Amygdala (tissue), 56 donors: ENCODE measurements around the gene DSCAM.

ENCODE experiments used
- DNase-seq, 56 donors: peaks; one replicate each; lab custom pipeline; 2025; lab: John Stamatoyannopoulos, UW

The DSCAM gene

GRCh38 chr21:40678681-40679284, 168.2 kb downstream of the DSCAM start:
- DNase-seq: peak in 1 of 56 donors; percentile 1

GRCh38 chr21:40675017-40675416, 171.9 kb downstream of the DSCAM start:
- DNase-seq: no peak

- DNase-seq: no peak
Observed at GRCh38 chr21:40672602-40673001, 174.4 kb downstream of the DSCAM start.

- no peak for DNase-seq
Observed at GRCh38 chr21:40671716-40672115, 175.2 kb downstream of the DSCAM start.

- DNase-seq: no peak
Observed at GRCh38 chr21:40668555-40669275, 178.2 kb downstream of the DSCAM start.

GRCh38 chr21:40667967-40668366, 179.0 kb downstream of the DSCAM start:
- no peak for DNase-seq

GRCh38 chr21:40662889-40663288, 184.1 kb downstream of the DSCAM start:
- no peak for DNase-seq

- no peak for DNase-seq
Observed at GRCh38 chr21:40660461-40660860, 186.5 kb downstream of the DSCAM start.

- DNase-seq: no peak
Observed at GRCh38 chr21:40658311-40658710, 188.6 kb downstream of the DSCAM start.

- no peak for DNase-seq
Observed at GRCh38 chr21:40652436-40652835, 194.5 kb downstream of the DSCAM start.

- no peak for DNase-seq
Observed at GRCh38 chr21:40647706-40648105, 199.3 kb downstream of the DSCAM start.

GRCh38 chr21:40646651-40647050, 200.3 kb downstream of the DSCAM start:
- no peak for DNase-seq

- no peak for DNase-seq
Observed at GRCh38 chr21:40641042-40641441, 205.9 kb downstream of the DSCAM start.

- DNase-seq: no peak
Observed at GRCh38 chr21:40640266-40640789, 206.6 kb downstream of the DSCAM start.

- DNase-seq: no peak
Observed at GRCh38 chr21:40639616-40640194, 207.3 kb downstream of the DSCAM start.

GRCh38 chr21:40638466-40639251, 208.3 kb downstream of the DSCAM start:
- no peak for DNase-seq

GRCh38 chr21:40636026-40636425, 210.9 kb downstream of the DSCAM start:
- DNase-seq: no peak

GRCh38 chr21:40635391-40635790, 211.6 kb downstream of the DSCAM start:
- DNase-seq: peak in 4 of 56 donors; percentile 2 to 10 (median 3)

- peak in 4 of 56 donors; percentile 4 to 21 (median 5) for DNase-seq
Observed at GRCh38 chr21:40634141-40634540, 212.8 kb downstream of the DSCAM start.

GRCh38 chr21:40633048-40633447, 213.9 kb downstream of the DSCAM start:
- DNase-seq: no peak

GRCh38 chr21:40631211-40631610, 215.7 kb downstream of the DSCAM start:
- no peak for DNase-seq
